Measurements from ENCODE around the gene CD99L2. TPM values are rescaled to one million over a fixed set of nuclear protein-coding genes. Genes with fewer than 3 reads are reported as not detected.

The CD99L2 gene
- total RNA-seq, 1 experiment from 2014 or later: 156 TPM

DNA sequence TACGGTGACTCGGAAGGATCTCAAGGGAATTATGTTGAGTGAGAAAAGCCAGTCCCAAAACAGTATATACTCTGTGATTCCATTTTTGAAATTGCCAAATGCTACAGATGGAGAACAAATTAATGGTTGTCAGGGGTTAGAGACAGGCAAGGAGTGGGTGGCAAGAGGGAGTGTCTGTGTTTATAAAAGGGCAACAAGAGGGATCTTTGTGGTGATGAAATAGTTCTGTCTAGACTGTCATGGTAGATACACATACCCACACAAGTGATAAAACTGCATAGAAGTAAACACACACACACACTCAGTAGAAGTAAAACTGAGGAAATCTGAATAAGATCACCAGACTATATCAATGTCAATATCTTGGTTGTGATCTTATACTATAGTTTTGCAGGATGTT, 92.7 kb downstream of the CD99L2 start:
- no peak for ATAC-seq
- Histone ChIP-seq H3K9me3 (ENCODE audit: control insufficient read depth, insufficient read depth, low read depth, low read length) (no peaks in the 10 kb centered on the region), H3K27me3 (ENCODE audit: control insufficient read depth, insufficient read depth, low read length) (no peaks in the 10 kb centered on the region), H3K4me3 (ENCODE audit: low read depth in 2 of 2, low read length in 2 of 2) (no peak overlapping the region), H3K4me1 (ENCODE audit: control insufficient read depth, insufficient read depth, low read length) (0 out of 2 replicates have a peak, but pooled peaks cover 2% of the 10 kb centered on the region), H3K36me3 (ENCODE audit: control insufficient read depth, insufficient read depth, low read length) (no peaks in the 10 kb centered on the region), H3K27ac (ENCODE audit: low read length) (no peak overlapping the region)
- DNase-seq (ENCODE audit: low read depth, low spot score): no peak
- no TSS peak for BruUV-seq (replicated peaks)
- TF ChIP-seq SIN3A (IDR thresholded peaks at IDR 0.05; ENCODE audit: borderline replicate concordance, insufficient read depth, low read depth, low read length): no peak
- TF ChIP-seq POLR2AphosphoS5 (IDR thresholded peaks at IDR 0.05; ENCODE audit: low read depth, low read length): no peak
- TF ChIP-seq, protein P1, sequence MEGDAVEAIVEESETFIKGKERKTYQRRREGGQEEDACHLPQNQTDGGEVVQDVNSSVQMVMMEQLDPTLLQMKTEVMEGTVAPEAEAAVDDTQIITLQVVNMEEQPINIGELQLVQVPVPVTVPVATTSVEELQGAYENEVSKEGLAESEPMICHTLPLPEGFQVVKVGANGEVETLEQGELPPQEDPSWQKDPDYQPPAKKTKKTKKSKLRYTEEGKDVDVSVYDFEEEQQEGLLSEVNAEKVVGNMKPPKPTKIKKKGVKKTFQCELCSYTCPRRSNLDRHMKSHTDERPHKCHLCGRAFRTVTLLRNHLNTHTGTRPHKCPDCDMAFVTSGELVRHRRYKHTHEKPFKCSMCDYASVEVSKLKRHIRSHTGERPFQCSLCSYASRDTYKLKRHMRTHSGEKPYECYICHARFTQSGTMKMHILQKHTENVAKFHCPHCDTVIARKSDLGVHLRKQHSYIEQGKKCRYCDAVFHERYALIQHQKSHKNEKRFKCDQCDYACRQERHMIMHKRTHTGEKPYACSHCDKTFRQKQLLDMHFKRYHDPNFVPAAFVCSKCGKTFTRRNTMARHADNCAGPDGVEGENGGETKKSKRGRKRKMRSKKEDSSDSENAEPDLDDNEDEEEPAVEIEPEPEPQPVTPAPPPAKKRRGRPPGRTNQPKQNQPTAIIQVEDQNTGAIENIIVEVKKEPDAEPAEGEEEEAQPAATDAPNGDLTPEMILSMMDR (IDR thresholded peaks at IDR 0.05): no peak
- TF ChIP-seq, protein P2, sequence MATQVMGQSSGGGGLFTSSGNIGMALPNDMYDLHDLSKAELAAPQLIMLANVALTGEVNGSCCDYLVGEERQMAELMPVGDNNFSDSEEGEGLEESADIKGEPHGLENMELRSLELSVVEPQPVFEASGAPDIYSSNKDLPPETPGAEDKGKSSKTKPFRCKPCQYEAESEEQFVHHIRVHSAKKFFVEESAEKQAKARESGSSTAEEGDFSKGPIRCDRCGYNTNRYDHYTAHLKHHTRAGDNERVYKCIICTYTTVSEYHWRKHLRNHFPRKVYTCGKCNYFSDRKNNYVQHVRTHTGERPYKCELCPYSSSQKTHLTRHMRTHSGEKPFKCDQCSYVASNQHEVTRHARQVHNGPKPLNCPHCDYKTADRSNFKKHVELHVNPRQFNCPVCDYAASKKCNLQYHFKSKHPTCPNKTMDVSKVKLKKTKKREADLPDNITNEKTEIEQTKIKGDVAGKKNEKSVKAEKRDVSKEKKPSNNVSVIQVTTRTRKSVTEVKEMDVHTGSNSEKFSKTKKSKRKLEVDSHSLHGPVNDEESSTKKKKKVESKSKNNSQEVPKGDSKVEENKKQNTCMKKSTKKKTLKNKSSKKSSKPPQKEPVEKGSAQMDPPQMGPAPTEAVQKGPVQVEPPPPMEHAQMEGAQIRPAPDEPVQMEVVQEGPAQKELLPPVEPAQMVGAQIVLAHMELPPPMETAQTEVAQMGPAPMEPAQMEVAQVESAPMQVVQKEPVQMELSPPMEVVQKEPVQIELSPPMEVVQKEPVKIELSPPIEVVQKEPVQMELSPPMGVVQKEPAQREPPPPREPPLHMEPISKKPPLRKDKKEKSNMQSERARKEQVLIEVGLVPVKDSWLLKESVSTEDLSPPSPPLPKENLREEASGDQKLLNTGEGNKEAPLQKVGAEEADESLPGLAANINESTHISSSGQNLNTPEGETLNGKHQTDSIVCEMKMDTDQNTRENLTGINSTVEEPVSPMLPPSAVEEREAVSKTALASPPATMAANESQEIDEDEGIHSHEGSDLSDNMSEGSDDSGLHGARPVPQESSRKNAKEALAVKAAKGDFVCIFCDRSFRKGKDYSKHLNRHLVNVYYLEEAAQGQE (IDR thresholded peaks at IDR 0.05; ENCODE audit: insufficient read depth in 1 of 2, low read depth in 2 of 2, low read length in 1 of 2): no peak
- TF ChIP-seq TCF7L2 (IDR thresholded peaks at IDR 0.05; ENCODE audit: low read depth, low read length): no peak
- CTCF ChIA-PET: no interaction called here
- in situ Hi-C loops (cut with HindIII; ENCODE audit: low pct_unique_long_range_greater_than_20kb, low sequenced_read_pairs) (no loop called here), intact Hi-C loops (cut with micrococcal nuclease; ENCODE audit: unreplicated experiment) (no loop called here)
- POLR2A ChIA-PET: no interaction called here

DNA sequence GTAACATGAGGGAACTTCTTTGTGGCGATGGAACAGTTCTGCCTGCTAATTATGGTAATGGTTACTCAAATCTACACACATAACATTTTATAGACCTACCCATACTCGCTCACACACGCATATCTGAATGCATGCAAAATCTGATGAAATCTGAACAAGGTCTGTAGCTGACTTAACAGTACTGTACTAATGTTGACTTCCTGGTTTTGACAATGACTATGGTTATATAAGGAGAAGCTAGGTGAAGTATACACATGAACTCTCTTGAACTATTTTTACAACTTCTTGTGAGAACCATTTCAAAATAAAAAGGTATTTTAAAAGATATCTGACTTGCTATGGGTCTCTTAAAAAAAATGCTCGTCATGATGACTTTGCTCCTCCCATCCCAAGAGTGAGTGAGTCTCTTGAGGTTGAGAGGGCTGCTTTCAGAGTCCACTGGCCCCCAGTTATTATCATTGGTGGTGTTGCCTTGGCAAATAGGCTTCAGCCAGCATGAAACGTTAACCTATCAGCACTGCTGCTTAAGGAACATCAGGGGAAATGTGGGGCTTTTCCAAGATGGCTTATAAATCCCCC, 105.4 kb downstream of the CD99L2 start:
- no peak for DNase-seq (ENCODE audit: low read depth, low spot score)
- TF ChIP-seq POLR2AphosphoS5 (IDR thresholded peaks at IDR 0.05; ENCODE audit: low read depth, low read length): no peak
- no peak for TF ChIP-seq TCF7L2 (IDR thresholded peaks at IDR 0.05; ENCODE audit: low read depth, low read length)
- TF ChIP-seq, protein P2 (IDR thresholded peaks at IDR 0.05; ENCODE audit: insufficient read depth in 1 of 2, low read depth in 2 of 2, low read length in 1 of 2): no peak
- no peak for TF ChIP-seq SIN3A (IDR thresholded peaks at IDR 0.05; ENCODE audit: borderline replicate concordance, insufficient read depth, low read depth, low read length)
- TF ChIP-seq, protein P1 (IDR thresholded peaks at IDR 0.05): no peak
- no peaks in the 10 kb centered on the region for H3K9me3 ChIP-seq (ENCODE audit: control insufficient read depth, insufficient read depth, low read depth, low read length)
- H3K4me1 ChIP-seq (ENCODE audit: control insufficient read depth, insufficient read depth, low read length): no peaks in the 10 kb centered on the region
- no peak overlapping the region for H3K27ac ChIP-seq (ENCODE audit: low read length)
- no peak for ATAC-seq
- H3K36me3 ChIP-seq (ENCODE audit: control insufficient read depth, insufficient read depth, low read length): 0 out of 2 replicates have a peak, but pooled peaks cover 4% of the 10 kb centered on the region
- in situ Hi-C loops (cut with HindIII; ENCODE audit: low pct_unique_long_range_greater_than_20kb, low sequenced_read_pairs) (no loop called here), intact Hi-C loops (cut with micrococcal nuclease; ENCODE audit: unreplicated experiment) (no loop called here)
- H3K27me3 ChIP-seq (ENCODE audit: control insufficient read depth, insufficient read depth, low read length): no peaks in the 10 kb centered on the region
- CTCF ChIA-PET: no interaction called here
- H3K4me3 ChIP-seq (ENCODE audit: low read depth in 2 of 2, low read length in 2 of 2): no peak overlapping the region
- POLR2A ChIA-PET: no interaction called here
- no TSS peak for BruUV-seq (replicated peaks)
